Naive thymus-derived CD4-positive, alpha-beta T cell (primary cell): ENCODE data around the gene TMEM207. TPM values are rescaled to one million over a fixed set of nuclear protein-coding genes. Genes with fewer than 3 reads are reported as not detected.
"Not testable (repeated sequence)": the region's sequence is repeated elsewhere in the genome, so short reads cannot be mapped to it uniquely, and the experiment has no call there.

Source experiments
- ATAC-seq: fragments of 150-1000 bp; cut with Tn5 transposase; 2 replicates; pipeline ENCODE4 v1.10.0; 2021; ENCODE audit warnings: mild to moderate bottlenecking, moderate library complexity
- CTCF ChIA-PET: fragments of 350-600 bp; sonication (Branson Sonifier 250); formaldehyde crosslinking; loops from one replicate; lab custom pipeline; 2021; ENCODE audit warnings: antibody characterized with exemption; lab: Charles Lee
- POLR2A ChIA-PET: fragments of 350-600 bp; sonication (Branson Sonifier 250); formaldehyde crosslinking; loops from one replicate; lab custom pipeline; 2021; ENCODE audit warnings: antibody characterized with exemption, inconsistent platforms; lab: Charles Lee
- DNase-seq, 9 donors: peaks; one replicate each; pipeline versions ENCODE4 v3.0.0 to v3.0.0-alpha.2; 2020 to 2022; ENCODE audit warnings: mixed read lengths in 1 of 9
- H3K27ac ChIP-seq: one replicate; pipeline ENCODE4 v1.7.0; 2013; ENCODE audit warnings: mild to moderate bottlenecking, low read depth, low read length, moderate library complexity
- H3K27me3 ChIP-seq, 2 donors: one replicate each; pipeline ENCODE4 v1.7.0; 2013; ENCODE audit warnings: low read length in 2 of 2, mild to moderate bottlenecking in 2 of 2, moderate library complexity in 2 of 2; ENCODE audit not compliant: control insufficient read depth in 2 of 2, insufficient read depth in 2 of 2
- H3K36me3 ChIP-seq, 3 experiments: 1 replicate in 2 of 3; 2 replicates in 1 of 3; pipeline ENCODE4 v1.7.0; 2013; ENCODE audit warnings: low read length in 3 of 3, mild to moderate bottlenecking in 3 of 3, moderate library complexity in 1 of 3; ENCODE audit not compliant: insufficient read depth in 3 of 3, control insufficient read depth in 2 of 3
- H3K4me1 ChIP-seq, 2 donors: one replicate each; pipeline ENCODE4 v1.7.0; 2013; ENCODE audit warnings: low read length in 2 of 2, mild to moderate bottlenecking in 2 of 2, moderate library complexity in 1 of 2; ENCODE audit not compliant: control insufficient read depth in 2 of 2, insufficient read depth in 2 of 2
- H3K4me3 ChIP-seq: 2 replicates; pipeline ENCODE4 v1.7.0; 2013; ENCODE audit warnings: mild to moderate bottlenecking, low read length
- H3K9me3 ChIP-seq, 3 experiments: 1 replicate in 2 of 3; 2 replicates in 1 of 3; pipeline ENCODE4 v1.7.0; 2013; ENCODE audit warnings: low read length in 3 of 3; ENCODE audit not compliant: control insufficient read depth in 2 of 3
- H3K27ac Mint-ChIP-seq, 9 donors: one replicate each; pipeline ENCODE4 v1.8.0; 2020 to 2022; ENCODE audit warnings: mixed read lengths in 9 of 9, mild to moderate bottlenecking in 8 of 9, moderate library complexity in 5 of 9, inconsistent platforms in 2 of 9
- H3K27me3 Mint-ChIP-seq, 5 donors: one replicate each; pipeline ENCODE4 v1.8.0; 2021 to 2022; ENCODE audit warnings: mixed read lengths in 5 of 5, mild to moderate bottlenecking in 1 of 5
- H3K36me3 Mint-ChIP-seq, 5 donors: one replicate each; pipeline ENCODE4 v1.8.0; 2020 to 2022; ENCODE audit warnings: mixed read lengths in 5 of 5, mild to moderate bottlenecking in 3 of 5, inconsistent platforms in 1 of 5
- H3K4me1 Mint-ChIP-seq, 7 donors: one replicate each; pipeline ENCODE4 v1.8.0; 2020 to 2022; ENCODE audit warnings: mixed read lengths in 7 of 7, mild to moderate bottlenecking in 3 of 7, inconsistent platforms in 1 of 7
- H3K4me3 Mint-ChIP-seq, 10 donors: one replicate each; pipeline ENCODE4 v1.8.0; 2020 to 2022; ENCODE audit warnings: mild to moderate bottlenecking in 10 of 10, mixed read lengths in 10 of 10, moderate library complexity in 6 of 10, inconsistent platforms in 2 of 10
- H3K9me3 Mint-ChIP-seq, 11 donors: one replicate each; pipeline ENCODE4 v1.8.0; 2020 to 2022; ENCODE audit warnings: mixed read lengths in 11 of 11, mild to moderate bottlenecking in 4 of 11, inconsistent platforms in 1 of 11, moderate library complexity in 1 of 11
- intact Hi-C, 2 donors: fragments of 100-400 bp; cut with micrococcal nuclease; formaldehyde crosslinking; loops; one replicate each; pipeline ENCODE4 v1.15.1; 2023
- polyA plus RNA-seq, 2 donors: library from polyadenylated mRNA; unstranded; fragments of 300-500 nt; fragmentation: Illumina TruSeq; gene quantifications; one replicate each; pipeline ENCODE4 v1.2.3, GENCODE V29; 2021
- total RNA-seq, 6 experiments: library from RNA in 5 of 6; stranded (reverse) in 5 of 6; gene quantifications; 1 replicate in 5 of 6; 2 replicates in 1 of 6; pipeline ENCODE4 v1.2.3 and lab custom pipeline; 2021 to 2026

Gene TMEM207
- total and polyA plus RNA-seq, 7 experiments from 2014 or later, result not detected

- intact Hi-C loops, result no loop called here
- peaks cover 0 to 2% (median 0%) of the 10 kb centered on the region in 5 donors for H3K36me3 Mint-ChIP-seq
- Histone ChIP-seq H3K27me3 (no peaks in the 10 kb centered on the region), H3K4me3 (no peak overlapping the region), H3K4me1 (no peaks in the 10 kb centered on the region), H3K36me3 (no peaks in the 10 kb centered on the region), H3K27ac (no peak overlapping the region), H3K9me3 (no peaks in the 10 kb centered on the region)
- peaks cover 22 to 61% (median 34%) of the 10 kb centered on the region in 5 donors for H3K27me3 Mint-ChIP-seq
- H3K4me1 Mint-ChIP-seq, result peaks cover 0 to 5% (median 0%) of the 10 kb centered on the region in 7 donors
- ChIA-PET POLR2A (no interaction called here), CTCF (no interaction called here)
- H3K27ac Mint-ChIP-seq, result no peak overlapping the region
- no peaks in the 10 kb centered on the region for H3K9me3 Mint-ChIP-seq
- H3K4me3 Mint-ChIP-seq, result no peak overlapping the region
- ATAC-seq (no peak), DNase-seq (no peak)
Observed at GRCh38 chr3:190485830-190486532, 36.3 kb upstream of the TMEM207 start.

- ATAC-seq (no peak), DNase-seq (no peak)
- H3K4me3 Mint-ChIP-seq, result no peak overlapping the region
- POLR2A ChIA-PET, result no interaction called here
- no peaks in the 10 kb centered on the region for H3K9me3 Mint-ChIP-seq
- intact Hi-C loops, result no loop called here
- Histone ChIP-seq H3K27me3 (no peaks in the 10 kb centered on the region), H3K4me3 (no peak overlapping the region), H3K27ac (no peak overlapping the region), H3K9me3 (no peaks in the 10 kb centered on the region), H3K4me1 (no peaks in the 10 kb centered on the region), H3K36me3 (no peaks in the 10 kb centered on the region)
- peaks cover 0 to 47% (median under 1%) of the 10 kb centered on the region in 5 donors for H3K27me3 Mint-ChIP-seq
- CTCF ChIA-PET, result no interaction called here
- no peak overlapping the region for H3K27ac Mint-ChIP-seq
- H3K36me3 Mint-ChIP-seq, result no peaks in the 10 kb centered on the region
- H3K4me1 Mint-ChIP-seq, result peaks cover 0 to 5% (median 0%) of the 10 kb centered on the region in 7 donors
Observed at GRCh38 chr3:190481779-190482178, 32.1 kb upstream of the TMEM207 start.

GRCh38 chr3:190473261-190473660 lies 23.6 kb upstream of the TMEM207 start:
- peaks cover 4 to 34% (median 13%) of the 10 kb centered on the region in 5 donors for H3K27me3 Mint-ChIP-seq
- DNase-seq, H3K36me3 ChIP-seq, ATAC-seq, H3K36me3 Mint-ChIP-seq, H3K27ac Mint-ChIP-seq, H3K4me1 Mint-ChIP-seq, H3K4me3 Mint-ChIP-seq, H3K27ac ChIP-seq, CTCF ChIA-PET, intact Hi-C loops, H3K9me3 ChIP-seq, H3K27me3 ChIP-seq, POLR2A ChIA-PET, H3K4me3 ChIP-seq, H3K4me1 ChIP-seq: not testable (repeated sequence)
- peaks cover 0 to 23% (median 18%) of the 10 kb centered on the region in 11 donors for H3K9me3 Mint-ChIP-seq

GRCh38 chr3:190467922-190468321 lies 18.2 kb upstream of the TMEM207 start:
- Mint-ChIP-seq H3K36me3 (peaks cover 0 to 4% (median 0%) of the 10 kb centered on the region in 5 donors), H3K9me3 (peaks cover 0 to 23% (median 18%) of the 10 kb centered on the region in 11 donors), H3K4me1 (no peaks in the 10 kb centered on the region), H3K27ac (no peak overlapping the region), H3K27me3 (peaks cover 21 to 43% (median 27%) of the 10 kb centered on the region in 5 donors), H3K4me3 (no peak overlapping the region)
- no peak for DNase-seq
- Histone ChIP-seq H3K9me3 (no peaks in the 10 kb centered on the region), H3K27ac (no peak overlapping the region), H3K4me3 (no peak overlapping the region), H3K36me3 (no peaks in the 10 kb centered on the region), H3K4me1 (no peaks in the 10 kb centered on the region), H3K27me3 (peaks cover 0 to 2% of the 10 kb centered on the region in 2 donors)
- POLR2A ChIA-PET, result no interaction called here
- intact Hi-C loops, result no loop called here
- ATAC-seq, result no peak
- CTCF ChIA-PET, result no interaction called here

GRCh38 chr3:190458040-190458439 lies 8.3 kb upstream of the TMEM207 start:
- Mint-ChIP-seq H3K27me3 (peaks cover 0 to 31% (median 17%) of the 10 kb centered on the region in 5 donors), H3K9me3 (peaks cover 0 to 4% (median 0%) of the 10 kb centered on the region in 11 donors), H3K4me3 (no peak overlapping the region), H3K4me1 (no peaks in the 10 kb centered on the region), H3K36me3 (peaks cover 0 to 3% (median 0%) of the 10 kb centered on the region in 5 donors), H3K27ac (no peak overlapping the region)
- H3K36me3 ChIP-seq, result no peaks in the 10 kb centered on the region
- ATAC-seq, result no peak
- intact Hi-C loops, result no loop called here
- CTCF ChIA-PET, result no interaction called here
- no peak overlapping the region for H3K4me3 ChIP-seq
- H3K4me1 ChIP-seq, result no peaks in the 10 kb centered on the region
- DNase-seq, result no peak
- no peaks in the 10 kb centered on the region for H3K27me3 ChIP-seq
- no peak overlapping the region for H3K27ac ChIP-seq
- no peaks in the 10 kb centered on the region for H3K9me3 ChIP-seq
- POLR2A ChIA-PET, result no interaction called here

- DNase-seq (no peak), ATAC-seq (no peak)
- Histone ChIP-seq H3K27ac (no peak overlapping the region), H3K4me1 (no peaks in the 10 kb centered on the region), H3K9me3 (no peaks in the 10 kb centered on the region), H3K36me3 (no peaks in the 10 kb centered on the region), H3K27me3 (no peaks in the 10 kb centered on the region), H3K4me3 (no peak overlapping the region)
- ChIA-PET CTCF (no interaction called here), POLR2A (no interaction called here)
- H3K27me3 Mint-ChIP-seq, result peaks cover 0 to 24% (median 11%) of the 10 kb centered on the region in 5 donors
- peaks cover 0 to 3% (median 0%) of the 10 kb centered on the region in 5 donors for H3K36me3 Mint-ChIP-seq
- no peak overlapping the region for H3K4me3 Mint-ChIP-seq
- H3K9me3 Mint-ChIP-seq, result peaks cover 0 to 4% (median 0%) of the 10 kb centered on the region in 11 donors
- no peaks in the 10 kb centered on the region for H3K4me1 Mint-ChIP-seq
- H3K27ac Mint-ChIP-seq, result no peak overlapping the region
- intact Hi-C loops, result no loop called here
Observed at GRCh38 chr3:190456770-190457169, 7.1 kb upstream of the TMEM207 start.

GRCh38 chr3:190455828-190456227 lies 6.1 kb upstream of the TMEM207 start:
- no peaks in the 10 kb centered on the region for H3K9me3 ChIP-seq
- DNase-seq, result no peak
- no peaks in the 10 kb centered on the region for H3K36me3 ChIP-seq
- no peak overlapping the region for H3K4me3 ChIP-seq
- no peaks in the 10 kb centered on the region for H3K4me1 Mint-ChIP-seq
- no peak for ATAC-seq
- ChIA-PET CTCF (no interaction called here), POLR2A (no interaction called here)
- H3K4me3 Mint-ChIP-seq, result no peak overlapping the region
- no peak overlapping the region for H3K27ac Mint-ChIP-seq
- no peak overlapping the region for H3K27ac ChIP-seq
- peaks cover 0 to 3% (median 0%) of the 10 kb centered on the region in 5 donors for H3K36me3 Mint-ChIP-seq
- no peaks in the 10 kb centered on the region for H3K4me1 ChIP-seq
- H3K27me3 Mint-ChIP-seq, result peaks cover 0 to 26% (median 9%) of the 10 kb centered on the region in 5 donors
- peaks cover 0 to 4% (median 0%) of the 10 kb centered on the region in 11 donors for H3K9me3 Mint-ChIP-seq
- intact Hi-C loops, result no loop called here
- no peaks in the 10 kb centered on the region for H3K27me3 ChIP-seq
